GM18909 (cell line): ENCODE measurements around the gene TSC22D2.

Source experiments
- ATAC-seq: cut with Tn5 transposase; IDR thresholded peaks from one replicate; pipeline ENCODE4 v1.9.1; 2021; ENCODE audit warnings: mild to moderate bottlenecking; ENCODE audit not compliant: unreplicated experiment, poor library complexity

The TSC22D2 gene

DNA sequence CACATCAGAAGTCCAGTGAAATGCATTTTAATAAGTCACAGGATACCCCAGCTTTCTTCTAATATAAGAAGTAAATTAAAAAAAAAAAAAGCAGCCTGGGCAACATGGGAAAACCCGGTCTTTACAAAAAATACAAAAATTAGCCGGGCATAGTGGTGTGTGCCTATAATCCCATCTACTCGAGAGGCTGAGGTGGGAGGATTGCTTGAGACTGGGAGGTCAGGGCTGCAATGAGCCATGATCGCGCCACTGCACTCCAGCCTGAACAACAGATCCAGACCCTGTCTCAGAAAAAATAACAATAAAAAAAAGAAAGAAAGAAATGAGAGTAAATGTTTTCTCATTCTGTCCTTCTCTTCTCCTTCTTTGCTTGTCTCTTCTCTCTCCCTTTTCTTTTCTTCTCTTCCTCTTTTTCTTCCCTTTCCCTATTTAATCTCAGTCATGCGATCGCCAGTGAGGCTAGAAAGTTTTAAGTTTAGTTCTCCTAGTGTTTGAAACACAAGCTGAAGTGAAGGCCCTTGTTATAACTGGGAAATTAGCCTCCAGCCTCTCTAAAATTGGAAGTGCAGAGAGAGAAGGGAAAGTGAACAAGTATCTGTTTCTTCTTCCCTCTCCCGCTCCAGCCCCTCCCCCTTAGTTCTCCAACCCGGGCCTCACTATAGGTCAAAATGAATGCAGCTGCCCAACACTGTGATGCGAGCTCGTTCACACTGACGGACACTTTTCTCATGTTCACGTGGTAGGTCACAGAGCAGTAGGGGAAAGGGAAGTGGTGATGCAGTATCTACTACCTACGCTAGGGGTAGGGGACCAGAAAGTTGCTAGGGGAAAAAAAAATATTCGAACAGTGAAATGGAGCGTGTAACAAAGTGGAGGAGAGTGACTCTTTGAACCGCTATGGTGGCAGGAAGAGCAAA lies 23.5 kb upstream of the TSC22D2 start:
- peak; percentile 99 for ATAC-seq

DNA sequence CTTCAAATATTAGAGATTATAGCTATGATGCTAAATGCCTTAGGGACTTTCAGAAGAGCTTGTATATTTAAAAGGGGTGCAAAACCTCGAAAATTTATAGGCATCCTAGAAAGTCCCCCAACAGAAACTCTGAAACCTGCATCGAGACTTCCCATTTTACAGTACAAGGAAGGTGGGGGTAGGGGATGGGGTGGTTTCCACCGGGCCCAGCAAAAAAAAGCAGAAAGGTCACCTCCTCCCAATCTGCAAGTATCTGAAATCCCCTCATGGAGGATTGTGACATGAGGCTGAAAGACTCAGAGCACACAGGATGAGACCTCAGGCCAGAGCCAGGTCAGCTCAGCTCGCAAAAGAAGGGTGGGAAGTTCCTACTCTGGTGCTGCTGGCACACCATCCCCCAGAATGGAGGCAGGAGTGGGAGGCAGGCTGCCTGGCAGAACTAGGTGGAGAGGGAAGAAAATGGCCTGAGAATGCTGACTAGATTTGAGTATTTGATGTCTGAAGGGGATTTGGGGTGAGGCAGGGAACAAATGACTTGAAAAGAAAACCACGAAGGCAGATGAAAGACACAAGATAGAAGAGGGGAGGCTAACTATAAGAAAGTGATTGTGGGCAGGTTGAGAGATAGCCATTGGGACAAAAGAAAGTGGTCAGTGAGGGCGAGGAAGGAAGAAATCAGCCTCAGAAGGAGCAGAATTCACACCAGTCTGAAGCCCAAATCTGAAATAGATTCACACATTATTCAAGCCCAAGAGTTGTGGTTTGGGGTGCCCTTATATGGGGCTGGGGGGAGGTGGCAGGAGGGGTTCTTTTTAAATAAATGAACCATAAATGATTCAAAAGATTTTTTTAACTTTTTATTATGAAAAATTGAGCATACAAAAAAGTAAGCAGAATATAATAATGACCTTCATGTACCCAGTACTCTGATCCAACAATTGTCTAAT lies 22.5 kb upstream of the TSC22D2 start:
- peak; percentile 44 for ATAC-seq

DNA sequence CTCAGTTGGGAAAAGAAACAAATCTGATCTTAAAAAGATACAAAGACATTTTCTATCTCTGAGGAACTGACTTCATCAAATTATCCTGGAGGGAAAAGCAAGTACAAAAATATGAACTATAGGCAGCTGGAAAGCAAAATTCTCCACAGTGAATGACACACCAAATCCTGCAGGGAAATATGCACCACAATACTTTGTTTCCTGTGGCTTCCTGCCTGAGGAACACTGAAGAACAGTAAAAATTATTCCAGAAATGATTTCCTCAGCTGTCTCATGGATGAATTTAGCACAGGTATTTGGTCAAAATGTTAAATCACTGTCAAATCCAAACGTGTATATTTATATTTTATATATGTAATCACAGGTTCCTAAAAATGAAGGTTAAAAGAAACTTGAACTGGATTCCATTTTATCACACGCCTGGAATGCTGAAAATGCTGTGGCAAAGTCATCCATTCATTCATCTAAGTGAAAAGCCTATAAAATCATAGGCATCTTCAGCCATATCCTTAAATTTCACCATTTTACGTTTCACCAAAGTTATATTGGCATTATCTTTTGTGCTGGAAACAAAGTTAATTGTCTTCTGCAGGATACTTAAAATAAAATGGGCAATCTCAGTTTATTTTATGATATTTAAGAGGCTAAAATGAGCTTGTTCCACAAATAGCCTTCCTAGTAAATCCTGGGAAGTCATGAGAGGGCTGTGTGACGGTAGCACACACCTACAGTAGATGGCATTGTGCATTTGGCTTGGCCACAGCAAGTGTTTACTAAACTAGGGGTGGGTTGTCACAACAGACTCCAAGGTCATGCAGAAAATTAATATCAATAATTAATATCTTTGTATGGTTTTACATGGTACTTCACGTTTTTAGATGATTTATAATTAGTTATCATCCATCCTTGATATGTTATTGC lies 19.3 kb upstream of the TSC22D2 start:
- no peak for ATAC-seq

DNA sequence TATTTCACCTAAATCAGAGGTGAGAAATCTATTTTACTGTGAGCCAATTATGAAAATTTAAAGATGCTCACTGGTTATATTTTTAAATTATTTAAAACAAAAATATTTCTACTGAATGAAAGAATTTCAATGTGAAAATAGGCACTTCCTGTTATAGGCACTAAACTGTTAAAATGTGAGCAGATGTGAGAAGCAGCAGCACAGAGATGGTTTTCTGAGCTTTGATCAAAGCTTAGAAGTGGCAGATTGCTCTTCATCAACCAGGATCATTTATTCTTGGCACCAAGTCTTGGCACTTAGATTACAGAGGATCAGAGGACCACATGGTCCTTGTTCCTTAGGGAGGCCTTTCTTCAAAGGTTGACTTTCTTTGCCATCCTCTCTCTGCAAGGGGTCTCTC lies 18.0 kb upstream of the TSC22D2 start:
- ATAC-seq, result no peak

DNA sequence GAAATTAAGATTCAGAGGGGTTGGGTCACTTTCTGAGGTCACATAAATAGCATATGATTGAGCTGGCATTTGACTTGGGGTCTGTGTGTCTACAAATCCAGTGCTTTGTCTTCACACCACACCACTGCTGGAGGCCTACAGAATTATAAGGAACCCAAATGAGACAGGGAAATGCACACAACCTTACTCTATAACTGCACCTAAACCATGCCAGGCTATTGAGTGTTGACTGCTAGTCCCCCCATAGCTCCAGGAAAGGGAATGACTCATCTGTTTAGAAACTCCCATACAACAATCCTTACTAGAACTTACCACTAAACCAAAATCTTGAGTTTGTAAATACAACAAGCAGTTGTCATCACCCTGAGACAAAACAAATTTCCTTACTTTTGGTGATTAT lies 16.9 kb upstream of the TSC22D2 start:
- ATAC-seq, result no peak

DNA sequence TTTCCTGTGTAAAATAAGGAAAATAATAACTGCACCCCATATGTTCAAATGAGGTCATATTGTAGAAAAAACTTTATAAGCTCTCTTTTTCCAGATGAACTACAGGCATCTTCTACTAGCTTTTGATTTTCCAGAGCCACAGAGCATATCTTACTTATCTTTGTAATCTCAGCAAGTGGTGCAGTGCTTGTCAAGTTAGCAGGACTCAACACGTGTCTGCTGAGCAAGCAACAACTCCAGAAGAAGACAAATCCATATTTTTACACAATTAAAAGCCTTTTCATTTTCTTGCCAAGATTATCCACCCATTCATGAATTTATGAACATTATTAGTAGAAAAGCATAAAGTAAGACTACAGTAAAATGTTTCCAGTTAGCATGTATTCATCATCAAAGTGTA lies 14.4 kb upstream of the TSC22D2 start:
- ATAC-seq, result no peak

DNA sequence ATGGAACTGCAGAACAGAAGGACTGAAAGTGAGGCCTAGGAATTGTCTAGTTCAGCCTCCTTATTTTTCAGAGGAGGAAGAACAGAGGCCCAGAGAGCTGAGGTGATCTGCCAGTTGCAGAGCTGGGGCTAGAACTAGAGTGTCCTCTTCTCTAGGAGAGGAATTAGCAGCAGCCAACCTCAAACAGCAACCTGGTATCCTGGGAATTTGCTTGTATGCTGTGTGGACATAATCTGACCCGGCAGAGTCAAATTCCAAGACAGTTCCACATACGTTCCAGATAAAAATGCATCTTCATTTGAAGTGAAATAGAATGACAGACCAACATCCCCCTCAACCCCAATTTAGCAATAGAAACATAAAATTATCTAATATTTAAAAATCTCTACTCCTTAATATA lies 13.5 kb upstream of the TSC22D2 start:
- no peak for ATAC-seq

DNA sequence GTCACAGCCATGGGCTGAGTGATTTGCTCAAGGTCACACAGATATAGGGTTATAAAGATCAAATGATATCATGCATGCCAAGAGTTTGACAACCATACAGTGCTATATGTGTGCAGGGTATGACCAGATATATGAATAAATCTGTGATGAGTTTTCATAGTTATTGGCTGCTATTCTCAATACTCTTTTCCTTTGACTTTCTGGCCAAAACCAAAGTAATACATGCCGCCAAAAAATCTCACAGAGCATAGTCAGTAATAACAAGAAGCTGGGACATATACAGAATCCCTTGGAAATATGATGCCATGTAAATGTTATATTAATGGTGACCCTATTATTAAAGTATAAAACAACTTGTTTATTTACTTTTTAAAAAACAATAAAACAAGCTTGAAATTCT lies 11.6 kb upstream of the TSC22D2 start:
- ATAC-seq, result no peak

DNA sequence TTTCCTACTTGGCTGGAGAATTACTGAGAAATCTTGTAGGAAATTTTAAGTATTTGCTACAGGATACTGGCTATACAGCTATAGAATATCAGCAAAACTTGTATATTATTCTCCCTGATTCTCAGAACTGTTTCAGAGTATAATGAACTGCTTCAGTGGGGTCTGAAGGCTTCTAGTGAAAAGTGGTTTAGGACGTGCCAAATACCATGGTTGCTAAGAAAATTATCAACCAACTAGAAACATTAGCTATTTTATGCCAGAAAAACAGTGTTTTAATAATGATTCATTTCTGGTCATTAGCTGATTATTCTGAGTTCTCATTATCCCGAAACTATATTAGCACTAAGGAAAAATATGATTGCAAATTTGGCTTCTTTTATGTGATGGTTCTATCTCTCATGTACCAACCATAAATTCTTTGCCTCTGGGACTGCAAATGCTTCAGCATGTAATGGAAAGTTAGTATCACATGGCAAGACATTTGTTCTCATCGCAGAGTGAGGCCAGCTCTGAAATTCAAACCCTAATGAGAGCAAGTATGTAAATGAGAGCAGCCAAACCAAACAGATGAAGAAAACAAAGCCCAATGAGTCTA lies 11.0 kb upstream of the TSC22D2 start:
- no peak for ATAC-seq

DNA sequence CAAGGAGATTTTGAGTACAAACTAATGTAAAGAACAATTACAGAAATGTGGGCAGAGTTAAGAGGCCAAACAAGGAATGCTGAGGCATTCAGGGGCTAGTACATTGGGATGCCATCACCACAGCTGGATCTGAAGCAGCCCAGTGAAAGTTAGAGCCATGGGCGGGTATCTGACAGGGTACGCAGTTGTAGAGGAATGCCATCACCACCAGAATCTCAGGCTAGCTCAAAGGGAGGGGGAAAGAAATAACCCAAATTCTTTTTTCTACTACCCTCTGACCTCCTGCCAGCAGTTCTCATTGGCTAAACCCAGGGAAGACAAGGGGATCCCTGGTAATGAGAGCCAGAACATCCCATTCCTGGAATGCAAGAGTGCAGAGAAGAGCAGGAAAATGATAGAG lies 9.0 kb upstream of the TSC22D2 start:
- no peak for ATAC-seq

DNA sequence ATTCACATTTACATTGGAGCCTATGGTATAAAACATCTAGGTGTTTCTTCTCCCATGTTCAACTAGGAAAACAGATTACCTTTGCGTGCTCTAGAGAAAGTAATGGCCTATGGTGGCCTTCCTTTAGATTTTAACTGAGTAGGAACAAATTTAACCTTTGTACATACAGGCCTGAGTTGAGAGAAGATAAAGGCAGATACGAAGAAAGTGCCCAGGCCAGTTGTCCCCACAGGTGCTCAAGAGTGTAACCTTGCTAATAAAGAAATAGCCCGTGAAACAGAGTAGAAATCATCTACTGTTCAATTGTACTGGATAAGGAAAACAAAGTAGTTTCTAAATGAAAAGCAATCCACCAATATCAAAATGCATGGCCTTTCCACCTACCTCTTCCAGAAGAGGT lies 6.8 kb upstream of the TSC22D2 start:
- no peak for ATAC-seq

DNA sequence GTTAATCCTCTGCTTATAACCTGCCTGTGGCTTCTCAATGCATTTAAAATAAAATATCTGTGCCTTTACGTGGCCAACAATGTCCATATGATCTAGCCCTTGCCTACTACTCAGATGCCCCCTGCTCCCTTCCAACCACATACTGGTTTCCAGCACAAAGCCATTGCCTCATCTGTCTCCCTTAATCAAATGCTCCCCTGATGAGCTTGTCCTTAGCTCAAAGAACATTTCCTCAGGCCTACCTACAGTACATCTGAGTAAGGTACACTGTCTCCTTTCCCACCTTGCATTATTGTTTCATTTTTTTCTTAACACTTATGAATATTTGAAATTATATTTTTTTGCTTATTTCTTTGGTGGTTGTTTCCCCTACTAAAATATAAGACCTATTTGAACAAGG lies 5.9 kb upstream of the TSC22D2 start:
- no peak for ATAC-seq

DNA sequence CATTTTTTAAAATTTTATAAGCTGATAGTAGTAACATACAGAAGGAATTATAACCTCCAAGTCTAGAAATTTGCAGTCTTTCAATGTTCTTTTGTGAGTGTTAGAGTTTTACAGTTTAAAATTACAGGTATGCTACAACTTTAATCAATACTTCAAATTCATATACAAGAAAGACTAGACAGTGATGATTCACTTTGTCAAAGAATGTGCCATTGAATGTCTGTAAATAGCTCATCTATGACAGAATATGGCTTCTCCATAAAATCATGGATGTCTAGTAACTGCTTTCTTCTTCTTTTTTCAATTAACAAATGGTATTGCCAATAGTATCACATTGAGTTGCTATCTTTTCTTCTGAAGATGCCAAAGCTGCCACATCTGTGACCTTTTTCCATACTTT lies 4.1 kb upstream of the TSC22D2 start:
- ATAC-seq, result no peak

DNA sequence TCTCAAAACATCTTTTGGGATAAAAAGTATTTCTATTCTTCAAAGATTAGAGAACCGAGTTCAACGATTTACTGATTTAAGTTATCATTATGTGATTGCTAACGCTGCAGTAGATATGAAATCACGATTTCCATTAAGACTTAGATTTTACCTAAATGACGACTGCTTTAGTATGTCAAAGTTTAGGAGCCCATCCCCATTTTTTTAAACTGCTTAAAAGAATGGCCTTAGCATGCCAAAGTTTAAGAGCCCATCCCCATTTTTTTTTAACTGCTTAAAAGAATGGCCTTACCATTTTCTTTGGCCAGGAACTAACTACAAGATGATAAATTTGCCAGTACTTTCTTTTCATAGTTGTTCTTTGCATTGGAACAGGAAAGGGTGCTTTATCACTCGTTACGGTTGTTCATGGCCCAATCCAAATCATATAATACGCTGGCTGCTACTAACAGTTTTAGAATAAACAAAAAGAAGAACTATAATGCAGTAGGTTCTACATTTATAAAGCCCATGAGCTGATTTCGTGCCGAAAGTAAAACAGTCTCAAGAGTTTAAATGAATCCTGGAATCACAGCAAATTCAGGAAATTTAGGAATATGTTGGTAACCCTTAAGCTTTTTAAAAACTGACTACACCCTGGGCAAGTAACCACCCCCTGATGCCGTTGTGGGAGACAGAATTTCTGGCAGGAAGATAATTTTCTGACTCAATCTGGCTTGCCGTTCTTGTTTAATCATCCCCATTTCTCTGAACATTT lies 869 bp upstream of the TSC22D2 start:
- ATAC-seq, result no peak

DNA sequence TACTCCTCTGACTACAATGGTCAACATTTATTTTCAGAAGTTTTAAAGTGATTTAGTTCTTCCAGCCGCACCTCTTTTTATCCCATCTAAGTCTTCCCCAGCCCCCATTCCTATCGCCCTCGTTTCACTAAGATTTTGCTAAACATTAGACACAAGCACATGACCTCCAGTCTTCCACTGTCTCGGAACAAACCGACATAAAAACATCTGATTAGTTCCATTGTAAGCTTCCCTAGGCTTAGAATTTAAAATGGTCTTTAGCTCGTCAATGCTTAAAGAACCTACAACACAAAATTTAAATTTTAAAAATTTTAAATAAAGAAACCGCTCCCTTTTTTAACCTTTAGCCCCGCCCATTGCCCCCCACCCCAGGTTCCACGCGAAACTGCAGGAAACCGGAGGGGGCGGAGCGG lies 284 bp upstream of the TSC22D2 start:
- peak; percentile 11 for ATAC-seq

DNA sequence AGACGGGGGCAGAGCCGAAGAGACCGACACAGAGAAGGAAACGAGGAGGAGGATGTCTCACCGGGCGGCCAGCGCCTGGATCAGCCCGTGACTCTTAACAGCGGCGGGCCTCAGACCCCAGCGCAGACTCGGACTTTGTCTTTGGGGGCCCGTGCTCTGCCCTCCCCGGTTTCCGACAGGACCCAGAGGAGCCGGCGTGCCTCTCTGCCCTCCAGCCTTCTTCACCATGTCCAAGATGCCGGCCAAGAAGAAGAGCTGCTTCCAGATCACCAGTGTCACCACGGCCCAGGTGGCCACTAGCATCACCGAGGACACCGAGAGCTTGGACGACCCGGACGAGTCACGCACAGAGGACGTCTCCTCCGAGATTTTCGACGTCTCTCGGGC lies 1.0 kb downstream of the TSC22D2 start:
- no peak for ATAC-seq

DNA sequence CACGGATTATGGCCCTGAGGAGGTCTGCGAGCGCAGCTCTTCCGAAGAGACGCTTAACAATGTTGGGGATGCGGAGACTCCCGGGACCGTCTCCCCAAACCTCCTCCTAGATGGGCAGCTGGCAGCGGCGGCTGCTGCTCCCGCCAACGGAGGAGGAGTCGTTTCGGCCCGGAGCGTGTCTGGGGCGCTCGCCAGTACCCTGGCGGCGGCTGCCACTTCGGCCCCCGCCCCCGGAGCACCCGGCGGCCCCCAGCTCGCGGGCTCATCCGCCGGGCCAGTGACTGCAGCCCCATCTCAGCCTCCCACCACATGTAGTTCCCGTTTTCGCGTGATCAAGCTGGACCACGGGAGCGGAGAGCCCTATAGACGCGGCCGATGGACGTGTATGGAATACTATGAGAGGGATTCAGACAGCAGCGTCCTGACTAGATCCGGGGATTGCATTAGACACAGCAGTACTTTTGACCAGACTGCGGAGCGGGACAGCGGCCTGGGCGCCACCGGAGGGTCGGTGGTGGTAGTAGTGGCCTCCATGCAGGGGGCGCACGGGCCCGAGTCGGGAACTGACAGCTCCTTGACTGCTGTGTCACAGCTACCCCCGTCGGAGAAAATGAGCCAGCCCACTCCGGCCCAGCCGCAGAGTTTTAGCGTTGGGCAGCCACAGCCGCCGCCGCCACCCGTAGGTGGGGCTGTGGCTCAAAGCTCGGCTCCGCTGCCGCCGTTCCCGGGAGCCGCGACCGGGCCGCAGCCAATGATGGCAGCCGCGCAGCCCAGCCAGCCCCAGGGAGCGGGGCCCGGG lies 1.6 kb downstream of the TSC22D2 start:
- ATAC-seq, result peak; percentile 39

DNA sequence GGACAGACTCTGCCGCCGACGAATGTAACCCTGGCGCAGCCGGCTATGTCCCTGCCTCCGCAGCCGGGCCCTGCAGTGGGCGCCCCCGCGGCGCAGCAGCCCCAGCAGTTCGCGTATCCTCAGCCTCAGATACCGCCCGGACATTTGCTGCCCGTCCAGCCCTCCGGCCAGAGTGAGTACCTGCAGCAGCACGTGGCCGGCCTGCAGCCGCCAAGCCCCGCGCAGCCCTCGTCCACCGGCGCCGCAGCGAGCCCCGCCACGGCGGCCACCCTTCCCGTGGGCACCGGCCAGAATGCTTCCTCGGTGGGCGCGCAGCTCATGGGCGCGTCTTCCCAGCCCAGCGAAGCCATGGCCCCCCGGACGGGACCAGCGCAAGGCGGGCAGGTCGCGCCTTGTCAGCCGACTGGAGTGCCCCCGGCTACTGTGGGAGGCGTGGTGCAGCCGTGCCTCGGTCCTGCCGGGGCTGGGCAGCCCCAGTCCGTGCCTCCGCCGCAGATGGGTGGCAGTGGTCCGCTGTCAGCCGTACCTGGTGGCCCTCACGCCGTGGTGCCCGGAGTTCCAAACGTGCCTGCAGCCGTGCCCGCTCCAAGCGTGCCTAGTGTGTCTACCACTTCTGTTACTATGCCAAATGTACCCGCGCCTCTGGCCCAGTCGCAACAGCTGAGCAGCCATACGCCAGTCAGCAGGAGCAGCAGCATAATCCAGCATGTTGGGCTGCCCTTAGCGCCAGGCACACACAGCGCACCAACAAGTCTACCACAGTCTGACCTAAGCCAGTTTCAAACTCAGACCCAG lies 2.4 kb downstream of the TSC22D2 start:
- ATAC-seq, result no peak
